ENCODE results near the gene NEK5. TPM values are rescaled to one million over a fixed set of nuclear protein-coding genes. Genes with fewer than 3 reads are reported as not detected.

NEK5 gene
- polyA plus RNA-seq, 1 donor (not counting 4 experiments of a cell fraction or from before 2014, with no cell fraction given), result 0.21 TPM

DNA sequence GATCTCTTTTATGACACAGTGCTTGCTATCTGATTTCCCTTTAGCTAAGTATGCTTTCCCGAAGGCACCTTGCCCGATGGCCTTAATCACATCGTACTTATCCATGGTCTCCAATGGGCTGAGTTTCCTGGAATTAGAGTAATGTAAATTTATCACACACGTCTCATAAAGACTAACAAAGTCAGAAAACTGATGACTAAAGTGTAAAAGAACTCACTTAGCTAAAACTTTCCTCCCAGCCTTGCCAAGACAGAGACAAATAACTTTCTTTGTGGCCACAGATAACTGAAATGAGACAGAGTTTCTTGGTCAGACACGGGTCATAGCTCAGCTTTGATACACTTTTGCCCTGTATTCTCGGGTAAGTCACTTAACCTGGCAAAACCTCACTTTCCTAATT is 1.5 kb downstream of the NEK5 start:
- no peaks in the 10 kb centered on the region for H3K79me2 ChIP-seq (ENCODE audit: control insufficient read depth, insufficient read depth, low read length)
- H3K4me2 ChIP-seq (ENCODE audit: control insufficient read depth, extremely low read depth, insufficient read depth, low read depth, low read length), result peak overlapping the region; percentile 95
- DNase-seq (ENCODE audit: low read depth, low spot score) (no peak), FAIRE-seq (no peak)
- peaks cover 22% of the 10 kb centered on the region for H3K4me1 ChIP-seq (ENCODE audit: control insufficient read depth, extremely low read depth, insufficient read depth, low read length)
- H3K27ac ChIP-seq (ENCODE audit: control insufficient read depth, insufficient read depth, low read length), result no peak overlapping the region
- no peaks in the 10 kb centered on the region for H3K9me1 ChIP-seq (ENCODE audit: control insufficient read depth, extremely low read depth, insufficient read depth, low read length)
- no peaks in the 10 kb centered on the region for H3K27me3 ChIP-seq (ENCODE audit: control insufficient read depth, extremely low read depth, insufficient read depth, low read length)
- no peak overlapping the region for H3K9ac ChIP-seq (ENCODE audit: control insufficient read depth, extremely low read depth, insufficient read depth, low read length)
- peak overlapping the region; percentile 10 for H2AFZ ChIP-seq (ENCODE audit: control insufficient read depth, low read length)
- H4K20me1 ChIP-seq (ENCODE audit: control insufficient read depth, extremely low read depth, insufficient read depth, low read length), result no peaks in the 10 kb centered on the region
- H3K36me3 ChIP-seq (ENCODE audit: control insufficient read depth in 2 of 2, extremely low read depth in 1 of 2, insufficient read depth in 2 of 2, low read length in 2 of 2), result peaks cover 5 to 7% of the 10 kb centered on the region in 2 experiments
- no peak for TF ChIP-seq EZH2 (IDR thresholded peaks at IDR 0.05; ENCODE audit: low read length)
- TF ChIP-seq, protein P1, sequence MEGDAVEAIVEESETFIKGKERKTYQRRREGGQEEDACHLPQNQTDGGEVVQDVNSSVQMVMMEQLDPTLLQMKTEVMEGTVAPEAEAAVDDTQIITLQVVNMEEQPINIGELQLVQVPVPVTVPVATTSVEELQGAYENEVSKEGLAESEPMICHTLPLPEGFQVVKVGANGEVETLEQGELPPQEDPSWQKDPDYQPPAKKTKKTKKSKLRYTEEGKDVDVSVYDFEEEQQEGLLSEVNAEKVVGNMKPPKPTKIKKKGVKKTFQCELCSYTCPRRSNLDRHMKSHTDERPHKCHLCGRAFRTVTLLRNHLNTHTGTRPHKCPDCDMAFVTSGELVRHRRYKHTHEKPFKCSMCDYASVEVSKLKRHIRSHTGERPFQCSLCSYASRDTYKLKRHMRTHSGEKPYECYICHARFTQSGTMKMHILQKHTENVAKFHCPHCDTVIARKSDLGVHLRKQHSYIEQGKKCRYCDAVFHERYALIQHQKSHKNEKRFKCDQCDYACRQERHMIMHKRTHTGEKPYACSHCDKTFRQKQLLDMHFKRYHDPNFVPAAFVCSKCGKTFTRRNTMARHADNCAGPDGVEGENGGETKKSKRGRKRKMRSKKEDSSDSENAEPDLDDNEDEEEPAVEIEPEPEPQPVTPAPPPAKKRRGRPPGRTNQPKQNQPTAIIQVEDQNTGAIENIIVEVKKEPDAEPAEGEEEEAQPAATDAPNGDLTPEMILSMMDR (optimal IDR thresholded peaks at IDR 0.05 in 1 of 3, IDR thresholded peaks at IDR 0.05 in 1 of 3, conservative IDR thresholded peaks at IDR 0.05 in 1 of 3; ENCODE audit: extremely low read depth in 1 of 3, insufficient read depth in 2 of 3, low read length in 3 of 3), result no peak
- dilution Hi-C loops (cut with MboI; ENCODE audit: extremely low pct_ligation_motif_present, low sequenced_read_pairs), result no loop called here
- H3K4me3 ChIP-seq (ENCODE audit: control insufficient read depth in 2 of 3, extremely low read depth in 1 of 3, insufficient read depth in 2 of 3, low read depth in 1 of 3, low read length in 3 of 3), result no peak overlapping the region
- no peaks in the 10 kb centered on the region for H3K9me3 ChIP-seq (ENCODE audit: control insufficient read depth, low read depth, low read length)

GRCh38 chr13:52125547-52125946 is 3.3 kb downstream of the NEK5 start:
- no peak for DNase-seq (ENCODE audit: low read depth, low spot score)
- no peak for TF ChIP-seq EZH2 (IDR thresholded peaks at IDR 0.05; ENCODE audit: low read length)
- TF ChIP-seq, protein P1 (optimal IDR thresholded peaks at IDR 0.05 in 1 of 3, IDR thresholded peaks at IDR 0.05 in 1 of 3, conservative IDR thresholded peaks at IDR 0.05 in 1 of 3; ENCODE audit: extremely low read depth in 1 of 3, insufficient read depth in 2 of 3, low read length in 3 of 3), result no peak
- no peaks in the 10 kb centered on the region for H3K27me3 ChIP-seq (ENCODE audit: control insufficient read depth, extremely low read depth, insufficient read depth, low read length)
- no peaks in the 10 kb centered on the region for H3K36me3 ChIP-seq (ENCODE audit: control insufficient read depth in 2 of 2, extremely low read depth in 1 of 2, insufficient read depth in 2 of 2, low read length in 2 of 2)
- no peaks in the 10 kb centered on the region for H4K20me1 ChIP-seq (ENCODE audit: control insufficient read depth, extremely low read depth, insufficient read depth, low read length)
- no peak overlapping the region for H3K4me3 ChIP-seq (ENCODE audit: control insufficient read depth in 2 of 3, extremely low read depth in 1 of 3, insufficient read depth in 2 of 3, low read depth in 1 of 3, low read length in 3 of 3)
- FAIRE-seq, result no peak
- H3K9ac ChIP-seq (ENCODE audit: control insufficient read depth, extremely low read depth, insufficient read depth, low read length), result no peak overlapping the region
- H3K4me2 ChIP-seq (ENCODE audit: control insufficient read depth, extremely low read depth, insufficient read depth, low read depth, low read length), result no peak overlapping the region
- H2AFZ ChIP-seq (ENCODE audit: control insufficient read depth, low read length), result no peak overlapping the region
- no peaks in the 10 kb centered on the region for H3K79me2 ChIP-seq (ENCODE audit: control insufficient read depth, insufficient read depth, low read length)
- dilution Hi-C loops (cut with MboI; ENCODE audit: extremely low pct_ligation_motif_present, low sequenced_read_pairs), result no loop called here
- H3K9me3 ChIP-seq (ENCODE audit: control insufficient read depth, low read depth, low read length), result no peaks in the 10 kb centered on the region
- no peak overlapping the region for H3K27ac ChIP-seq (ENCODE audit: control insufficient read depth, insufficient read depth, low read length)
- peaks cover 17% of the 10 kb centered on the region for H3K4me1 ChIP-seq (ENCODE audit: control insufficient read depth, extremely low read depth, insufficient read depth, low read length)
- H3K9me1 ChIP-seq (ENCODE audit: control insufficient read depth, extremely low read depth, insufficient read depth, low read length), result no peaks in the 10 kb centered on the region
